Measurements from ENCODE around the gene C4orf51.

GRCh38 chr4:145779319-145779801 lies 99.4 kb downstream of the C4orf51 start:
- no peak for TF ChIP-seq CTCF (IDR thresholded peaks at IDR 0.05)
- TF ChIP-seq POLR2A (IDR thresholded peaks at IDR 0.05): no peak
